K562 (cell line): ENCODE results near the gene ROR2. TPM values are rescaled to one million over a fixed set of nuclear protein-coding genes. Genes with fewer than 3 reads are reported as not detected.
A peak's percentile ranks its signal among the peaks of the same experiment; 100 is the strongest.

Experiments used
- BDP1 ChIP-seq: IDR thresholded peaks from 3 replicates; pipeline ENCODE4 v1.6.1; 2011; ENCODE audit not compliant: insufficient read length, insufficient read depth
- CAMTA2 ChIP-seq: fragments of 250-450 bp; sonication (Bioruptor Pico); conservative IDR thresholded peaks from 2 replicates; pipeline ENCODE4 v1.5.1; 2022
- CTBP1 ChIP-seq: fragments of 450-650 bp; IDR thresholded peaks from 2 replicates; pipeline ENCODE4 v1.6.1; 2016; ENCODE audit warnings: borderline replicate concordance
- E2F3 ChIP-seq: fragments of 250-450 bp; sonication (Bioruptor Pico); IDR thresholded peaks from 2 replicates; pipeline ENCODE4 v1.4.0; 2020; ENCODE audit warnings: mild to moderate bottlenecking
- ESRRA ChIP-seq: fragments of 450-650 bp; IDR thresholded peaks from 2 replicates; pipeline ENCODE4 v1.6.1; 2014; ENCODE audit warnings: low read depth, mild to moderate bottlenecking, moderate library complexity, borderline replicate concordance
- FOXA3 ChIP-seq, 2 experiments: fragments of 450-650 bp in 1 of 2; sonication (generic) in 1 of 2; formaldehyde crosslinking; IDR thresholded peaks in 1 of 2; conservative IDR thresholded peaks in 1 of 2; 2 replicates each; pipeline versions ENCODE4 v1.4.0 to v1.8.0; 2020 to 2022; ENCODE audit warnings: mild to moderate bottlenecking in 2 of 2, missing genetic modification reagents in 1 of 2
- FOXP1 ChIP-seq: sonication (generic); formaldehyde crosslinking; IDR thresholded peaks from 2 replicates; pipeline ENCODE4 v1.8.0; 2022; ENCODE audit warnings: mild to moderate bottlenecking, missing genetic modification reagents
- HDAC6 ChIP-seq: IDR thresholded peaks from 2 replicates; pipeline ENCODE4 v1.6.1; 2012; ENCODE audit warnings: low read depth, mild to moderate bottlenecking, control low read depth, inconsistent platforms, low read length, moderate library complexity
- HIVEP1 ChIP-seq: fragments of 250-450 bp; sonication (Bioruptor Pico); IDR thresholded peaks from 2 replicates; pipeline ENCODE4 v1.4.0; 2020; ENCODE audit warnings: mild to moderate bottlenecking
- MYBL2 ChIP-seq, 2 experiments: fragments of 450-650 bp in 1 of 2; sonication (generic) in 1 of 2; formaldehyde crosslinking in 1 of 2; IDR thresholded peaks; 2 replicates each; pipeline versions ENCODE4 v1.6.1 to v1.8.1; 2017 to 2022; ENCODE audit warnings: borderline replicate concordance in 1 of 2, inconsistent platforms in 1 of 2, low read depth in 1 of 2, mild to moderate bottlenecking in 1 of 2, missing genetic modification reagents in 1 of 2, moderate library complexity in 1 of 2
- TAF15 ChIP-seq: fragments of 200-400 bp; formaldehyde crosslinking; IDR thresholded peaks from 2 replicates; pipeline ENCODE4 v1.6.1; 2017; ENCODE audit warnings: mild to moderate bottlenecking, low read depth, low read length, moderate library complexity
- TAL1 ChIP-seq: fragments of 450-650 bp; IDR thresholded peaks from 2 replicates; pipeline ENCODE4 v1.6.1; 2016; ENCODE audit warnings: mild to moderate bottlenecking
- ZNF444 ChIP-seq: fragments of 250-450 bp; sonication (Bioruptor Pico); IDR thresholded peaks from 2 replicates; pipeline ENCODE4 v1.4.0; 2020; ENCODE audit warnings: mild to moderate bottlenecking, moderate library complexity
- ZNF583 ChIP-seq: fragments of 250-450 bp; sonication (Bioruptor Pico); IDR thresholded peaks from 2 replicates; pipeline ENCODE4 v1.4.0; 2020
- ZNF764 ChIP-seq: fragments of 250-450 bp; sonication (Bioruptor Pico); IDR thresholded peaks from 2 replicates; pipeline ENCODE4 v1.4.0; 2020; ENCODE audit warnings: low read depth, mild to moderate bottlenecking, moderate library complexity
- polyA plus RNA-seq, 8 experiments: library from polyadenylated mRNA; depleted of rRNA in 4 of 8; stranded (reverse) in 5 of 8; unstranded in 3 of 8; fragments of >200 nt; fragmentation: Nextera tagmentation in 2 of 8; fragmentation: Illumina TruSeq in 1 of 8; extraction: Ambion mirVana in 2 of 8; extraction: Trizol in 1 of 8; gene quantifications; 2 replicates each; pipeline versions ENCODE4 v1.2.1 to v1.2.3, GENCODE V29; 2011 to 2014; ENCODE audit warnings: inconsistent platforms in 1 of 8, missing spikeins in 1 of 8
- total RNA-seq, 7 experiments: library from RNA; depleted of rRNA in 6 of 7; stranded (reverse); fragments of >200 nt in 6 of 7; fragmentation: Illumina TruSeq in 2 of 7; extraction: Trizol in 2 of 7; gene quantifications; 2 replicates each; pipeline versions ENCODE4 v1.2.1 to v1.2.3, GENCODE V29; 2011 to 2021; ENCODE audit warnings: low replicate concordance in 1 of 7
- TF ChIP-seq, protein P1 (sequence below): fragments of 450-650 bp; conservative IDR thresholded peaks from 2 replicates; pipeline ENCODE4 v1.6.1; 2016; ENCODE audit warnings: missing genetic modification characterization, low read depth, mild to moderate bottlenecking, missing compliant biosample characterization, moderate library complexity

Gene ROR2
- total and polyA plus RNA-seq, 9 of the 15 experiments (the other 6 are each of a cell fraction or from before 2014, with no cell fraction given), result 5.6 to 33.8 (median 15.3) TPM

GRCh38 chr9:91720751-91721705, 229.0 kb downstream of the ROR2 start (continued):
- TF ChIP-seq TAL1 (peak; percentile 41), E2F3 (CRISPR knock-in tag) (no peak), HDAC6 (no peak), FOXP1 (CRISPR knock-in tag) (no peak), TAF15 (no peak), ESRRA (peak; percentile 61), ZNF764 (no peak), BDP1 (no peak), CTBP1 (peak; percentile 55; the same call in 1 of the 2 replicates), CAMTA2 (no peak), ZNF583 (CRISPR knock-in tag) (no peak), ZNF444 (CRISPR knock-in tag) (no peak), FOXA3 (CRISPR knock-in tag; conservative IDR thresholded peaks at IDR 0.05 in 1 of 2, IDR thresholded peaks at IDR 0.05 in 1 of 2) (peak in 1 of 2 experiments; percentile 65; a peak in 1 of 4 replicates), HIVEP1 (CRISPR knock-in tag) (no peak), MYBL2 (IDR thresholded peaks at IDR 0.05; ENCODE audit: low read depth) (no peak), MYBL2 (CRISPR knock-in tag; IDR thresholded peaks at IDR 0.05; ENCODE audit: borderline replicate concordance) (no peak)
- TF ChIP-seq, protein P1, sequence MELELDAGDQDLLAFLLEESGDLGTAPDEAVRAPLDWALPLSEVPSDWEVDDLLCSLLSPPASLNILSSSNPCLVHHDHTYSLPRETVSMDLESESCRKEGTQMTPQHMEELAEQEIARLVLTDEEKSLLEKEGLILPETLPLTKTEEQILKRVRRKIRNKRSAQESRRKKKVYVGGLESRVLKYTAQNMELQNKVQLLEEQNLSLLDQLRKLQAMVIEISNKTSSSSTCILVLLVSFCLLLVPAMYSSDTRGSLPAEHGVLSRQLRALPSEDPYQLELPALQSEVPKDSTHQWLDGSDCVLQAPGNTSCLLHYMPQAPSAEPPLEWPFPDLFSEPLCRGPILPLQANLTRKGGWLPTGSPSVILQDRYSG (tag), result no peak
